Measurements from ENCODE around the gene DNM1.

Gene DNM1

DNA sequence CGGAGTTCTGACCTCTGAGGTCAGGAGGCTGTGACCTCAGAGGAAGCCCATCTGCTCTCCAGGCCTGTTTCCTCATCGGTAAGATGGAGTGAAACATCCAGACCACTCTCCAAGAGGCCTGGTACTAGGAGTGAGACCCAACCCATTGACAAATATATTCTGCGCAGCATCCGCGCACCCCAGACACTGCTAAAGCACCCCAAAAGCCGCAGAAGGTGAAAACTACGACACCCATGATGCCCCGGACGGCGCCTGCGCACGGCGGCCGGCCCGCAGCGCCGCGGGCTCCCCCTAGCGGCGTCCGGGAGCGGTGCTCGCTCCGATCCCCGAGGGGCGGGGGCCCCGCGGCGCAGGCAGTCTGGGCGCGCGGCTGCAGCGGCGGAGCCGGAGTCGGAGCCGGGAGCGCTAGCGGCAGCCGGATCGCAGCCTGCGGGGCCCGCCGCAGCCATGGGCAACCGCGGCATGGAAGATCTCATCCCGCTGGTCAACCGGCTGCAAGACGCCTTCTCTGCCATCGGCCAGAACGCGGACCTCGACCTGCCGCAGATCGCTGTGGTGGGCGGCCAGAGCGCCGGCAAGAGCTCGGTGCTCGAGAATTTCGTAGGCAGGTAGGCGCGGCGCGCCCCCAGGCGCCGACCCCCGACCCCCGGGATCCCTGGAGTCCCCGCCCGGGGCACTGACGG lies at the start of gene DNM1:
Gene DNM1, plus strand, starts transcription at position 356 of the 683 bp plus-strand sequence. Its CDS starts 92 bp downstream, at position 448.
- DNase-seq = no peak

DNA sequence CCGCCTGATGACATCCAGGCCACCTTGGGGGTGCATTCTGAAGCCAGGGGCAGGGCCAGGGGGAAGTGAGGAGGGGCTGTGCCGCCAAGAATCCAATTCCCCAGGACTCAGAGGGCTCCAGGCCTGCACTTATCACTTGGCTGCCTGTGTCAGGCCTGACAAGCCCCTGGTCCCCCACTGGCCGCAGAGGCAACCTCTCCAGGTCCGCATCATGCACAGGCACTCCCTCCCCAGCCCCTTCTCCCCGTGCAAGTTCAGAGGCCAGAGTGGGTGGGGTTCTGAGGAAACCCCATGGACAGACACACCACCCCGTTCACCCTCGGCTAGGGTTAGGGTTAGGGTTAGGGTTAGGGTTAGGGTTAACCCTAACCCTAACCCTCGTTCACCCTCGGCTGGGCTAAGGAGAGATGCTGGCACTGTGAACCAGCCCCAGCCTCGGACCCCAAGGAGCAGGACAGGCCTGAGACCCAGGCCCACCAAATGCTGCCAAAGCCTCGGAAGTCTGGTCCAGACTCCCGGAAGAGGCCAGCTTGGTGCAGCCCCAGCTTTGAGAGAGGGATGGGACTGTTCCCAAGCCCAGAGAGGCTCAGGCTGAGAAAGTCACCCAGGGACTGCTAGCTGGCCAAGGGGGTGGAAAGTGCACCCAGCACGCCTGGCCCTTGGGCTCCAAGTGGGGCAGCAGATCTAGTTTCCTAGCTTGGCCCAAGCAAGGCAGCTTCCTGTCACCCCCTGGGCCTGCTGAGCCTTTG lies 49.1 kb upstream of the DNM1 start:
- DNase-seq = no peak

DNA sequence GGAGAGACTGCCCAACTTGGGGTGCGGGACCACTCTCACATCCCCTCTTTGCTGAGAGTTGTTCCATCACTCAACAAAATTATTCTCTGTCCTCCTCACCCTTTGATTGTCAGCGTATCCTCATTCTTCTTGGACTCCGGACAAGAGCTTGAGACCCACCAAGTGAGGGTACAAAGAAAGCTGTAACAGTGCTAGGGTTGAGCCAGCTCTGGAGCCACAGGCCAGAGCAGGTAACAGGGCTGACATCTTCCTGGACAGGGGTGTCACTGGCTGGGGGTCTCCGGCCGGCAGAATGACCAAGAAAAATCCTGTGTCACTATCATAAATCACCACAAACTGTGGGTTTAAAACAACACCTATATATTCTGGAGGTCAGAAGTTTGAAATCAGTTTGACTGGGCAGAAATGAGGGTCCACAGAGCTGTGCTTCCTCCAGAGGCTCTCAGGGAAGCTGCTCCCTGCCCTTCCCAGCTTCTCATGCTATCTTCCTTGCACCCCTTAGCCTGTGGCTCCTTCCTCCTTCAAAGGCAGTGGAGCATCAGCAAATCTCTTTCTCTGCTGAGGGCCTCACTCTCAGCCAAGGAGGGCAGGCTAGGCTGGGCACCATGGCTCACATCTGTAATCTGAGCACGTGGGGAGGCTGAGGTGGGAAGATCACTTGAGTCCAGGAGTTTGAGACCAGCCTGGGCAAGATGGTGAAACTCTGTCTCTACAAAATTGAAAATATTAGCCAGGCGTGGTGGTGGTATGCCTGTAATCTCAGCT lies 47.3 kb upstream of the DNM1 start:
- no peak for DNase-seq

DNA sequence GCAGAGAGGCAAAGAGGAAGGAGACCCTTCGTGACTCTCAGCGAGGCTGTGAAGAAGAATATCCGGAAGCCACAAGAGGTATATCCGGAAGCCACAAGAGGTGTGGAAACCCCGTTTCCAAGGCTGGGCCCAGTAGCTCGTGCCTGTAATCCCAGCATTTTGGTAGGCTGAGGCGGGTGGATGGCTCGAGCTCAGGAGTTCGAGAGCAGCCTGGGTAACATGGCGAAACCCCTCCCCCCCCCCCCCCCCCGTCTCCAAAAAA lies 43.7 kb upstream of the DNM1 start:
- DNase-seq = no peak

DNA sequence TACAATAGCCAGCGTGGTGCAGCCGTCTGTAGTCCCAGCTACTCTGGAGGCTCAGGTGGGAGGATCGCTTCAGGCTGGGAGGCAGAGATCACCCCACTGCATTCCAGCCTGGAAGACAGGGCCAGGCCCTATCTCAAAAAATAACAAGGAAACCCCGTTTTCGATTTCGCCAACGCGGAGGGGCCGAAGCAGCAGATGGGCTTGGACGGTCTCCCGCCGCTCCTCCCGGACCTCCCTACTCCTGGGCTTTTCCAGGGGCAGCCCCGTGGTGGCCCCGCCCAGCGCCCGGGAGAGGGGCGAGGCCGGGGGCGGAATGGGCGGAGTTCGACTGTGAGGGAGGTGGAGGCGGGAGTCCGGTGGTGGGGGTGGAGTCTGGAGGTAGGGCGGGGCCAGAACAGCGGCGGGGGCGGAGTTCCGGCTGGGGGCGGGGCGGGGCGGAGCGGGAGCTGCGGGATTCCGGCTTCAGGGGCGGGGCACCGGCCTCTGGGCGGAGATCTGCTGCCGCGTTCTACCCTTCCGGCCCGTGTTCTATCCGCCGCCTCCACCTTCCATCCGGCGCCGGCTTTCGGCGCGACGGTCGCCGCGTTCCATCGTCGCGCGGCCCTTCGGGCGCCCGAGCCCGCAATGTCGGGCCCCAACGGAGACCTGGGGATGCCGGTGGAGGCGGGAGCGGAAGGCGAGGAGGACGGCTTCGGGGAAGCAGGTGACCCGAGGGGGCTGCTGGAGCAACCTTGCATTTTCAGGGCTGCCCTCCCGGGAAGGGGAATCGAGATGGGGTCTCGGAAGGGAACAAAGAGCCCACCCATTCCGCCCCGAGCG lies 43.2 kb upstream of the DNM1 start, which contains the start of gene BBLN:
Gene BBLN, plus strand, starts transcription at position 482 of the 819 bp plus-strand sequence. Its CDS starts 143 bp downstream, at position 625.
- DNase-seq = peak; percentile 60

DNA sequence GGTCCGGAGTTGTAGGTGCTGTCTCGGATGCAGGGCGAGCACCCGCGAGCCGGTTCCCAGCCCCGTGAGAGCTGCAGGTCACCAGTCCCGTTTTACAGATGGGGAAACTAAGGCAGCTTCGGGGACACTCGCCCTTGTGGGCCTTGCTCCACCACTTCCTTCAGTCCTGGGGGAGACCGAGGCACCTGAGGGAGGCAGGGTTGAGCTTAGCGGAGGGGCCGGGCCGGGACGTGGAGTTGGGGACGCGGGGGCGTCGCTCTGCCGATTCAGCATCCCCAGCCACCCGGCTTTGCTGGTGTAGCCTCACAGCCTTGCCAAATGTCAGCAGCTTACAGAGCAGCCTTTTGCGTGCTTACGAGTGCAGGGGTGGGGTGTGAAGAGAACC lies 42.6 kb upstream of the DNM1 start:
- no peak for DNase-seq

DNA sequence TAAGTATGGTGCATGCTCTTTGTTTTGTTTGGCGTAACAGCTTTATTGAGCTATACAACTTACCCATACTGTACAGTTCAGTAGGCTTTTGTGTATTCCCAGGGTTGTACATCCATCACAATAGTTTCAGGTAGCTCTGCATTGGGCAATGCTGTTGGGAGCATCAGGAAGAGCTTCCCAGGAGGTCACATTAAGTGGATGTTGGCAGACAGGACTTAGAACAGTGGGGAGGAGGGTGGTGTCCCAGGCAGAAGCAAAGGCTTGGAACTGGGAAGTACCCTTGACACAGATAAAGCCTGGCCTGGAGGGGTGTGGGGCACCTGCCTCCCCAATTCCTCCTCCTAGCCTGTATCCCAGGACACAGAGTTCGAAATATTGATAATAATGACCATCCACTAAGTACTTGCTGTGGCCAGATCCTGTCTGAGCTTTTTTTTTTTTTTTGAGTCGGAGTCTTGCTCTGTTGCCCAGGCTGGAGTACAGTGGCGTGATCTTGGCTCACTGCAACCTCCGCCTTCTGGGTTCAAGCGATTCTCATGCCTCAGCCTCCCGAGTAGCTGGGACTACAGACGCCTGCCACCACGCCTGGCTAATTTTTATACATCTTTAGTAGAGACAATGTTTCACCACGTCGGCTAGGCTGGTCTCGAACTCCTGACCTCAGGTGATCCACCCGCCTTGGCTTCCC lies 41.8 kb upstream of the DNM1 start:
- no peak for DNase-seq

DNA sequence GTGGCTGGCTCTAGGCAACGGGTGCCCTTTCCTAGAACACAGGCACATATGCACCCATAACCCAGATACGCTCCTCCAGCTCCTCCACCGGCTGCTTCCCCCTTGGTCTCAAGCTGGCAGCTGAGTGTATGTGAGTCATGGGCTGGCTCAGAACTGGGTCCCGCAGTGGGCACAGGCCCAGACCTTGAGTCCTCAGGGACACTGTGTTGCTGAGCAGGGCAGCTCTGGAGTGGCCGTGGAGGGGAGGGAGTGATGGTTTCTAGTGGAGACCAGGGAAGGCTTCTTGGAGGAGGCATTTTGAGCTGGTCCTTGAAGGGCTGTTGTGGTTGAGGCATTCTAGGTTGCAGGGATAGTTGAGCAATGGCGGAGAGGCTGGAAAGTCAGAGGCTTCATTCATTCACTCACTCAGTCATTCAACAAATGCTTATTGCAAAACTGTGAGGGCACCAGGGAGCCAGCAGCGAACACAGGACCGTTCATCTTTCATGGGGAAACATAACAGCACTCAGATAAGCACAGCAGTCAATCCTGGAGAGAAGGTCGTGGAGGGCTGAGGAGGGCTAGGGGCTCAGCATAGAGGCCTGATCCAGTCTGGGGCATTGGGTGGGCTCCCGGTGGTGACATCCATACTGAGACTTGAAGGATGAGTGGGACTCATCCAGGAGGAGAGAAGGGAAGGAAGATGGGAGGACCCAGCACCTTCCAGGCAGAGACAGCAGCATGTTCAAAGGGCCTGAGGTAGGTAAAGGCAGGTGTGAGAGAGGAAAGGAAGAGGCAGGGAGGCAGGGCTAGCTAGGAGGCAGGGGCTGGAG lies 40.8 kb upstream of the DNM1 start:
- DNase-seq = no peak

DNA sequence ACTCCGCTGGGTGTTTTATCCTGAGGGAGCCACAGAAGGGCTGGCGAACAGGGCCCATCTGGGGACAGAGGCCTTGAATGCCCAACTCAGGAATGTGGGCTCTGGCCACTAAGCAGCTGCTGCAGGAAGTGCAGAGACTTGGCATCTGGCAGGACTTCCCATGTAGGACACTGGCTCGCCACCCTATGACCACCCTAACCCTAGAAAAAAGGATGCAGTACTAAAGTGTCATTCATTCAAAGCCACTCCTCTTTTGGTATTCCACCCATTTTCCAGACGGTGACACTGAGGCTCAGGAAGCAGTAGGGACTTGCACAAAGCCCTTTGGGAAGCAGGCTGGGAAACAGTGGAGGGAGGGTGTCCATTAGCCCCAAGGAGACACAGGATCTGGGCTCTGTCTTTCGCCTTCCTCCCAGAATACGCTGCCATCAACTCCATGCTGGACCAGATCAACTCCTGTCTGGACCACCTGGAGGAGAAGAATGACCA lies 40.1 kb upstream of the DNM1 start:
- DNase-seq = no peak

DNA sequence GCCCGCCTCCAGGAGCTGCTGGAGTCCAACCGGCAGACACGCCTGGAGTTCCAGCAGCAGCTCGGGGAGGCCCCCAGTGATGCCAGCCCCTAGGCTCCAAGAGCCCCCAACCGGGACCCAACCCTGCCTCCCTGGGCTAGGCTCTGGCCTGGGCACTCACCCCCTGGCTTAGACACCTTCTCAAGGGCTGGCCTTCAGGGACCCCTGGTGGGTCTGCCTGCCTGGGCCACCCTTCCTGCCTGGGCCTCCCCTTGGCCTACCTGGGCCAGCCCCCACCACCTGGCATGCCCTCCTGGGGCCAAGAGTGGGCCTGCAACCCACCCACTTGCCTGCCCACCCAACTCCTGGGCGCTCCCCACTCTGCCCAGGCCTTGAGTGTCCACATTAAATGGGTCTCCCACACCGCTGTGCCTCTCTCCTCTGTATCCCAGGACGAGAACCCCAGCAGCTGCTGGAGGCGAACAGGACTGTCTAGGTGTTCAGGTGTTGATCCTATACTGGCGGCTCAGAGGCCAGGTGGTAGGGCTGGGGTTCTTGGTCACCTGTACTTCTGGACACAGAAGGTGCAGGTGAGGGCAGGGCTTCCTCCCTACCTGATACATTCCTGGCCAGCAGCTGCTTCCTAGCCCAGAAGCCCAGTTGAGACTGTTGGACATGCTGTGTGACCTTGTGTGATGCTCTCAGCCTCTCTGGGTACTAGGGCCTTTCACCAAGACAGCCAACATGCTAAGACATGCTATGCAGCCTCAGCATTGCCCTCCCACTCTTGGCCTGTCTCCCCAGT lies 39.5 kb upstream of the DNM1 start:
- no peak for DNase-seq

DNA sequence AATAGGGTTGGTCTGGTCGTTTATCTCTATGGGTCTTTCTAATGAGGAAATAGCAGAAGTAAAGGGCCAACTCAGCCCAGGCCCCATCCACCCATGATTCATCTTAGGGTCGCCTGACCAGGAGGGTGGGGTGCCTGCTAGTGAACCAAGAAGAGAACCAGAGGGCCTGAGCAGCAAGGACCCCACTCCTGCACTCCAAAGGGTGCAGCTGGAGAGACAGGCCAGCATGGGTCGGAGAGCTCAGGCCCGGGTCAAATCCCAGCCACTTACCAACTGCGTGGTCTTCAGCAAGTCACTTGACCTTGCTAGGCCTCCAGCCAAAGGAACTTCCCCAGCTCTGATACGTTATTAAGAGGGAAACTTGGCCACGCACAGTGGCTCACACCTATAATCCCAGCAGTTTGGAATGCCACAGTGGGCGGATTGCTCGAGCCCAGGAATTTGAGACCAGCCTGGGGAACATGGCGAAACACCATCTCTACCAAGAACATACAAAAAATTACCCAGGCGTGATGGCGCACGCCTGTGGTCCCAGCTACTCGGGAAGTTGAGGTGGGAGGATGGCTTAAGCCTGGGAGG lies 38.8 kb upstream of the DNM1 start:
- DNase-seq = no peak

DNA sequence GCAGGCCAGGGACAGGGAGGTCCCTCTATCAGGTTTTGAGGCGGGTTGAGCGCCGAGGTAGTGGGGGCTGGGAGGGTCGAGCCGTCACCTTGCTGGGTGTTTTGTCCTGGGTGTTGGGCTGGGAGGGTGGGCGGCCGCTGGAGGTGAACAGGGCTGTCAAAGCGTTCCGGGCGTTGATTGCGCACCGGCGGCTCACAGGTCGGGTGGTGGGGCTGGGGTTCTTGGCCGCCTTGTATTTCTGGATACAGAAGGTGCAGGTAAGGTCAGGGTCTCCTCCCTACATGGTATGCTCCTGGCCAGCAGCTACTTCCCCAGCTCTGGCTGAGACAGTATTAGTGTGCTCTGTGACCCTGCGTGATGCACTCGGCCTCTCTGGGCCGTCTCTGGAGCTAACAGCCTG lies 37.0 kb upstream of the DNM1 start:
- no peak for DNase-seq

DNA sequence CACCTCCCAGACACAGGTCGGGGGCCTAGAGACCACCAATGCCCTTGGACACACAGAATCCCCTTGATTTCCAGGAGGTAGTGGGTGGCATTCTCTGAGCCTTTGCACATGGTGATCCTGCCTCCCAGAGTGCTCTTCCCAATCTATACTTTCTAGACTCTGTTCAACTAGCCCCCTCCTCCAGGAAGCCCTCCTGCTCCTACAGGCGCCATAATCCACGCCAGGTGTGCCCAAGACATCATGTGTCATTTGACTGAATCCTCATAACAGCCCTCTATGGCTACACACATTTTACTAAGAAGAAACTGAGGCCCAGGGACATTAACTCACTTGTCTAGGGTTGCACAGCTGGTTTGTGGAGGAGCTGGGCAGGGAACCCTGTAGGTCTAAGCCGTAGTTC lies 36.0 kb upstream of the DNM1 start:
- DNase-seq = no peak

DNA sequence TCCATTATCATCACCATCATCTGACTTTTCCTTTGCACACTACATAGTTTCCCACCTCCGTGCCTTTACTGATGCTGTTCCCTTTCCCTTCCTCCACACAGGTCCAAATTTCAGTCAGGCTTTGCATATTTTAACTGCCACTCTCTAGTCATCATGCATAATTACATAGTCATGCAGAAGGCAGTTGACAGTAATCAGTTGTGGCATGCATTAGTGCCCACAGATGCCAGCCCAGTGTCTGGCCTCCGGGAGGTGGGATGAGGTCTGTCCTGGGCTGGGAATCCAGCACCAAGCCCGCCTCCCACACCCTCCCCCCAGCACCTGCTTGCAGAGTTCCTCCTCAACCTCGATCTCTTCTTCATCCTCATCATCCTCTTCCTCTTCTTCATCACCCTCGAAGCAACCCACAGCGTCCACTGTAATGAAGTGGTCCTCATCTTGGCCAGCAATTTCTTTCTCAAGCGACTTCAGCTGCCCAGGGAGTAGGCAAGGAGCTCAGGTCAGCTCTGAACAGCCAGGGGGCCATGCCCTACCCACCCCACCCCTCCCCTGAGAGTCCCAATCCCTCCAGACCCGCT lies 34.4 kb upstream of the DNM1 start:
- no peak for DNase-seq

DNA sequence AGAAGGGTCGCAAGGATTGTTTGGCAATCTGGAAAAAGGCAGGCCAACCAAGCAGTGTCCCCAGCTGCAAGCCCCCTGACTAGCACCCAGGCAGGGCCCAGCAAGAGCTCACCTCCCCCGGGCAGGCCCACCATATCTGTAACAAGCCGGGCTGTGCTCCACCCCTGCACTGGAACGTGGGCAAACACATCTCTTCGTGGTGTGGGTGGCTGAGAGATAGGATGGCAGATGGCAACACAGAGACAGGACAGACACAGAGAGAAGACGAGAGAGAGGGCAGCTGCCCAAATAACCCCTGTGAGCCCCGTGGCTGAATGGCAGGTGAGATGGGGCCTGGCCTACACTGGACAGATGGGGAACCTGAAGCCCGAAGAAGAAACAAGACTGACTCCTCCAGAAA lies 33.7 kb upstream of the DNM1 start:
- DNase-seq = no peak

DNA sequence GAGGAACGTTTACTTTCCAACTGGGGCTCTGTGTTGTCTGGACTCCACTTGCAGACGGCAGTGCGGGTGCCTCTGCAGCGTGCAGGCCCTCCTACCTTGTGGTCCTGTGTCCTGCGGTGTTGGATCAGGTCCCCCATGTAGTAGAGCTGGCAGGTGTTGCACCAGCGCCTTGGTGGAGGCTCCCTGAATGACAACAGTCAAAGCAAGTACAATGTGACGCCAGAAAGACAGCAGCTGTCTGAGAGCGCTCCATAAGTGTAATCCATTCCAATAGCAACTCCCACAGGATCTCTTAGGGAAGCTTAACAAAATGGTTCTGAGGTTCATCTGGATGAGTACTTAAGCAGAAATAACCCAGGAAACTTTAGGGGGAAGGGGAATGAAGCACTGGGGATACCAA lies 33.3 kb upstream of the DNM1 start:
- DNase-seq = no peak

DNA sequence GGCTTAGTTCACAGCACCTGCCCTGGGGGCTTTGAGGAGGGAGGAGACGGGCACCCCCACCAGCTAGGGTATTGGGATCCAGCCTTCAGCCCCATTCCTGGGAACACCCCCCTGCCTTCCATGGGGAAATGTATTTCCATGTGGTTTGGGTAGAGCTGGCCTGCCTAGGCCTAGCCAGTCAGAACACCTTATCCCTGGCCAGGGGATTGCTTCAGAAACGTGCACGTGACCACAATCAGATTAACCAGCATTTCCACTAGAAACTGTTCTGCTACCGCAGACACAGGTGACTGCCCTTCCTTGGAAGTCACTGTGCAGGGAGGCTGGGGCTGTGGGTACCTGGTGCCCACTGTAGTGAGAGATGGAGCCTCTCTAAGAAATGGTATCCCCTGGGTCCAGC lies 29.1 kb upstream of the DNM1 start:
- no peak for DNase-seq

DNA sequence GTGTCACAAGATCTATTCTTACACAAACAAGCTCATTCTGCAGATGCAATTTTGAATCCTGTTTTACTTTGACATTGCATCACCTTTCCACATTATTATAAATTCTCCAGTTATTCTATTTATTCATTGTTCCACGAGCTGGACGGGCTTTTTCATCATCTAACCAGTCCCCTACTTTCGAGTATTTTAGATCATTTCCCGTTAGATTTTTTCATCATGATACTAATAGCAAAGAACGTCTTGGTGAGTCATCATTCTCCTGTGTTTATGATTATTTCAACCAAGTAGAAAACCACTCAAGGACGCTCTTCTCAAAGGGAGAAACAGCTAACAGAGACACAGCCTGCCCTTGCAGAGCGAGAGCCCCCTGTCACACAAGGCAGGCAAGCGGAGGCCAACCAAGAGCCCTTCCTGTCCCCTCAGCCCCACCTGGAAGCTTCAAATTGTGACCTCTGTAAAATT lies 28.0 kb upstream of the DNM1 start:
- no peak for DNase-seq

DNA sequence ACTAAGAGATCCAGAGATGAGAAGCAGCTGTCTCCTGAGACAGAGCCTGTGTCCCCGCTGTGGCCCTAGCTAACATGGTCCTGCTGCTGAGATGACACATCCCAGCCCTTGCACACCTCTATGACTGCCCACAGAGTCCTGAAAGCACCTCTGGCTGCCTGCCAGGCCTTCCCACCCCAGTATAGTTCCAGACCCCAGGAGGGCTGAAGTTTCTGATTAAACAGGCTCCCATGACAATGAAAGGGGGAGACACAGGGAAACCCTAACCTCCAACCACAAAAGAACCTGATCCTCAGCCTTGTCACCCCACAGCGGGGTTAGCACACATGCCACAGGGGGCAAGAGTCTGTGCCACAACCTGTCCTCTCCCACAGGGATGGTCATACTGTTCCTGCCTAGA lies 27.5 kb upstream of the DNM1 start:
- no peak for DNase-seq

Data from NCI-H1436 treated with DMSO at 0.1 percent for 48 hours (cell line).